Chondrocyte (in vitro differentiated cells): ENCODE measurements around the gene TRABD. TPM values are rescaled to one million over a fixed set of nuclear protein-coding genes. Genes with fewer than 3 reads are reported as not detected.
"Not testable (repeated sequence)": the region's sequence is repeated elsewhere in the genome, so short reads cannot be mapped to it uniquely, and the experiment has no call there.

ENCODE experiments used
- DNase-seq: peaks from one replicate; pipeline ENCODE4 v3.0.0; 2021; ENCODE audit warnings: mixed read lengths, low spot score
- H3K27ac Mint-ChIP-seq: one replicate; pipeline ENCODE4 v1.8.0; 2021; ENCODE audit warnings: mild to moderate bottlenecking, moderate library complexity, mixed read lengths; ENCODE audit not compliant: unreplicated experiment
- H3K27me3 Mint-ChIP-seq: 2 replicates; pipeline ENCODE4 v1.8.0; 2021; ENCODE audit warnings: low read depth, mixed read lengths
- H3K36me3 Mint-ChIP-seq: 2 replicates; pipeline ENCODE4 v1.8.0; 2021; ENCODE audit warnings: low read depth, mixed read lengths
- H3K4me1 Mint-ChIP-seq: 2 replicates; pipeline ENCODE4 v1.8.0; 2021; ENCODE audit warnings: low read depth, mild to moderate bottlenecking, mixed read lengths
- H3K4me3 Mint-ChIP-seq: one replicate; pipeline ENCODE4 v1.8.0; 2021; ENCODE audit warnings: mild to moderate bottlenecking, moderate library complexity, mixed read lengths; ENCODE audit not compliant: unreplicated experiment
- H3K9me3 Mint-ChIP-seq: 2 replicates; pipeline ENCODE4 v1.8.0; 2021; ENCODE audit warnings: low read depth, mixed read lengths
- CTCF ChIP-seq: fragments of 200-600 bp; sonication (generic); IDR thresholded peaks from 2 replicates; pipeline ENCODE4 v1.5.0; 2021; ENCODE audit warnings: antibody characterized with exemption, mild to moderate bottlenecking, moderate library complexity
- total RNA-seq: library from RNA; stranded (reverse); gene quantifications from 3 replicates; pipeline ENCODE4 v1.2.1, GENCODE V29; 2021

The TRABD gene
- total RNA-seq, 1 donor from 2014 or later, result 20.2 TPM

GRCh38 chr22:50144005-50144614, 41.6 kb upstream of the TRABD start:
- Mint-ChIP-seq H3K27ac (no peak overlapping the region), H3K36me3 (no peaks in the 10 kb centered on the region), H3K4me1 (peaks cover 15% of the 10 kb centered on the region), H3K4me3 (no peak overlapping the region), H3K9me3 (no peaks in the 10 kb centered on the region), H3K27me3 (peaks cover 16% of the 10 kb centered on the region)
- DNase-seq, result no peak
- no peak for TF ChIP-seq CTCF

- no peak overlapping the region for H3K27ac Mint-ChIP-seq
- DNase-seq, result no peak
- no peak overlapping the region for H3K4me3 Mint-ChIP-seq
Measured at GRCh38 chr22:50145721-50146438, 39.8 kb upstream of the TRABD start.

GRCh38 chr22:50146439-50147238, 39.1 kb upstream of the TRABD start:
- peak; percentile 87 for TF ChIP-seq CTCF
- Mint-ChIP-seq H3K27ac (no peak overlapping the region), H3K27me3 (peaks cover 16% of the 10 kb centered on the region), H3K4me1 (peaks cover 15% of the 10 kb centered on the region), H3K9me3 (no peaks in the 10 kb centered on the region), H3K36me3 (no peaks in the 10 kb centered on the region), H3K4me3 (no peak overlapping the region)
- DNase-seq, result no peak

More at GRCh38 chr22:50145721-50146438, 39.8 kb upstream of the TRABD start:
- H3K36me3 Mint-ChIP-seq, result no peaks in the 10 kb centered on the region
- peaks cover 16% of the 10 kb centered on the region for H3K27me3 Mint-ChIP-seq
- no peak for TF ChIP-seq CTCF
- H3K4me1 Mint-ChIP-seq, result peaks cover 15% of the 10 kb centered on the region
- H3K9me3 Mint-ChIP-seq, result no peaks in the 10 kb centered on the region

- not testable (repeated sequence) for H3K4me1 Mint-ChIP-seq, DNase-seq, H3K9me3 Mint-ChIP-seq, H3K4me3 Mint-ChIP-seq, H3K27ac Mint-ChIP-seq, H3K36me3 Mint-ChIP-seq
- H3K27me3 Mint-ChIP-seq, result peaks cover 13% of the 10 kb centered on the region
Measured at GRCh38 chr22:50147258-50148165, 38.2 kb upstream of the TRABD start.

GRCh38 chr22:50148166-50148500, 37.6 kb upstream of the TRABD start:
- no peak overlapping the region for H3K4me3 Mint-ChIP-seq
- no peak for TF ChIP-seq CTCF
- H3K27me3 Mint-ChIP-seq, result peaks cover 11% of the 10 kb centered on the region
- H3K9me3 Mint-ChIP-seq, result no peaks in the 10 kb centered on the region
- H3K36me3 Mint-ChIP-seq, result no peaks in the 10 kb centered on the region
- H3K4me1 Mint-ChIP-seq, result peaks cover 8% of the 10 kb centered on the region
- DNase-seq, result no peak
- no peak overlapping the region for H3K27ac Mint-ChIP-seq
